GM12878 (cell line): Measurements from ENCODE around the gene PDGFC. TPM values are rescaled to one million over a fixed set of nuclear protein-coding genes. Genes with fewer than 3 reads are reported as not detected.

Experiments used
- ATAC-seq: fragments of 200-7000 bp; cut with Tn5 transposase; 3 replicates; pipeline ENCODE4 v1.9.1; 2020; ENCODE audit warnings: mild to moderate bottlenecking, moderate library complexity
- BruUV-seq: library from RNA; stranded (reverse); fragments of 400-500 nt; replicated peaks from 2 replicates; lab custom pipeline; 2021; lab: Mats Ljungman, UMichigan
- CTCF ChIA-PET: fragments of 300-600 bp; sonication (Branson Sonifier 250); formaldehyde crosslinking; extraction: SDS; loops from one replicate; lab custom pipeline; 2021; ENCODE audit warnings: inconsistent platforms; lab: Yijun Ruan, JAX
- POLR2A ChIA-PET: fragments of 350-600 bp; formaldehyde crosslinking; extraction: SDS; loops from one replicate; lab custom pipeline; 2021; ENCODE audit warnings: inconsistent platforms; lab: Charles Lee
- RAD21 ChIA-PET: fragments of 300-600 bp; sonication (Branson Sonifier 250); formaldehyde crosslinking; loops from one replicate; lab custom pipeline; 2023; ENCODE audit warnings: antibody characterized with exemption; ENCODE audit not compliant: unreplicated experiment; lab: Charles Lee
- SMC1A ChIA-PET: fragments of 300-600 bp; sonication (Branson Sonifier 250); formaldehyde crosslinking; loops from one replicate; lab custom pipeline; 2023; ENCODE audit not compliant: unreplicated experiment, uncharacterized antibody; lab: Charles Lee
- DNase-seq: peaks from one replicate; pipeline ENCODE4 v3.0.0-alpha.2; 2011; ENCODE audit warnings: low read depth, low spot score
- FAIRE-seq: peaks from 3 replicates; lab custom pipeline; 2011; peaks lifted over from hg19 to GRCh38; lab: Jason Lieb, UNC
- H2AFZ ChIP-seq: 2 replicates; pipeline ENCODE4 v1.6.0; 2011; ENCODE audit warnings: low read depth, low read length, control low read depth; ENCODE audit not compliant: control insufficient read depth
- H3K27ac ChIP-seq: 2 replicates; pipeline ENCODE4 v1.5.1; 2011; ENCODE audit warnings: control low read depth; ENCODE audit not compliant: control insufficient read depth, insufficient read depth
- H3K27me3 ChIP-seq, 2 experiments: replicated peaks in 1 of 2; 2 replicates each; pipeline versions ENCODE4 v1.6.0 to v1.6.1; 2011; ENCODE audit warnings: low read length in 1 of 2; ENCODE audit not compliant: control insufficient read depth in 2 of 2, insufficient read depth in 2 of 2
- H3K36me3 ChIP-seq, 2 experiments: 2 replicates each; pipeline ENCODE4 v1.5.1; 2011; ENCODE audit warnings: low read length in 1 of 2; ENCODE audit not compliant: control insufficient read depth in 2 of 2, insufficient read depth in 2 of 2
- H3K4me1 ChIP-seq: 2 replicates; pipeline ENCODE4 v1.6.1; 2011; ENCODE audit warnings: mild to moderate bottlenecking, low read length, moderate library complexity, mixed read lengths; ENCODE audit not compliant: control insufficient read depth, insufficient read depth
- H3K4me2 ChIP-seq: 2 replicates; pipeline ENCODE4 v1.6.0; 2011; ENCODE audit warnings: control low read depth; ENCODE audit not compliant: control insufficient read depth, insufficient read depth
- H3K4me3 ChIP-seq: fragments of 200-600 bp; sonication (generic); 2 replicates; pipeline ENCODE4 v1.5.1; 2016
- H3K79me2 ChIP-seq: 2 replicates; pipeline ENCODE4 v1.6.0; 2011; ENCODE audit warnings: low read length; ENCODE audit not compliant: control insufficient read depth, insufficient read depth
- H3K9ac ChIP-seq: 2 replicates; pipeline ENCODE4 v1.8.0; 2011; ENCODE audit warnings: low read length, control low read depth, mixed read lengths; ENCODE audit not compliant: control insufficient read depth, insufficient read depth
- H3K9me3 ChIP-seq: replicated peaks from 3 replicates; pipeline ENCODE4 v1.5.1; 2011; ENCODE audit warnings: mild to moderate bottlenecking, low read length; ENCODE audit not compliant: control insufficient read depth, insufficient read depth
- H4K20me1 ChIP-seq: 2 replicates; pipeline ENCODE4 v1.6.0; 2011; ENCODE audit not compliant: control insufficient read depth, insufficient read depth
- BHLHE40 ChIP-seq, 2 experiments: fragments of 450-650 bp in 1 of 2; IDR thresholded peaks; 2 replicates each; pipeline ENCODE4 v1.6.1; 2011 to 2017; ENCODE audit warnings: low read depth in 2 of 2, borderline replicate concordance in 1 of 2, improper control_type of control experiment in 1 of 2, low read length in 1 of 2, mild to moderate bottlenecking in 1 of 2
- CREM ChIP-seq: IDR thresholded peaks from 2 replicates; pipeline ENCODE4 v1.6.1; 2014; ENCODE audit warnings: antibody characterized with exemption, low read depth
- CTCF ChIP-seq, 3 experiments: IDR thresholded peaks in 2 of 3; conservative IDR thresholded peaks in 1 of 3; 2 replicates each; pipeline ENCODE4 v1.5.1; 2011; ENCODE audit warnings: low read depth in 3 of 3, low read length in 3 of 3, mild to moderate bottlenecking in 3 of 3, control low read depth in 2 of 3, moderate library complexity in 2 of 3, inconsistent platforms in 1 of 3, mixed read lengths in 1 of 3; ENCODE audit not compliant: control insufficient read depth in 2 of 3, insufficient read depth in 1 of 3; ENCODE audit errors: extremely low read depth in 1 of 3
- HDGF ChIP-seq: fragments of 450-650 bp; IDR thresholded peaks from 2 replicates; pipeline ENCODE4 v1.6.1; 2016; ENCODE audit warnings: antibody characterized with exemption
- KLF5 ChIP-seq: fragments of 450-650 bp; IDR thresholded peaks from 2 replicates; pipeline ENCODE4 v1.6.1; 2014; ENCODE audit warnings: mild to moderate bottlenecking; ENCODE audit not compliant: partially characterized antibody
- NFIC ChIP-seq: IDR thresholded peaks from 2 replicates; pipeline ENCODE4 v1.6.1; 2012; ENCODE audit warnings: low read depth, mild to moderate bottlenecking, inconsistent platforms, low read length, moderate library complexity
- RAD51 ChIP-seq: fragments of 450-650 bp; IDR thresholded peaks from 2 replicates; pipeline ENCODE4 v1.6.1; 2016; ENCODE audit warnings: moderate library complexity, mild to moderate bottlenecking, inconsistent platforms
- SMAD1 ChIP-seq: fragments of 450-650 bp; IDR thresholded peaks from 2 replicates; pipeline ENCODE4 v1.6.1; 2018; ENCODE audit warnings: mild to moderate bottlenecking, low read depth; ENCODE audit not compliant: partially characterized antibody
- ZNF592 ChIP-seq: fragments of 450-650 bp; IDR thresholded peaks from 2 replicates; pipeline ENCODE4 v1.6.1; 2017; ENCODE audit warnings: mild to moderate bottlenecking, moderate library complexity
- WGBS: methylation state at CpG from one replicate; pipeline ENCODE4 v1.1.6; 2016; ENCODE audit warnings: low lambda C conversion rate; ENCODE audit not compliant: insufficient replicate concordance, insufficient coverage; ENCODE audit errors: missing lambda C conversion rate; 5-methylcytosine and 5-hydroxymethylcytosine counted together
- in situ Hi-C: fragments of 300-500 bp; cut with MboI; formaldehyde crosslinking; loops from 9 replicates; pipeline ENCODE4 v1.14.3; 2018; ENCODE audit warnings: mixed read lengths
- intact Hi-C: fragments of 100-400 bp; cut with micrococcal nuclease; formaldehyde crosslinking; loops from one replicate; pipeline ENCODE4 v1.14.2; 2022; ENCODE audit not compliant: unreplicated experiment
- polyA plus RNA-seq, 11 experiments: library from polyadenylated mRNA; depleted of rRNA in 4 of 11; unstranded in 6 of 11; stranded (reverse) in 5 of 11; fragments of >200 nt; fragmentation: Nextera tagmentation in 4 of 11; fragmentation: Illumina TruSeq in 1 of 11; extraction: Ambion mirVana in 4 of 11; extraction: Trizol in 1 of 11; gene quantifications; 1 replicate in 1 of 11; 2 replicates in 10 of 11; pipeline versions ENCODE4 v1.2.1 to v1.2.3, GENCODE V29; 2011 to 2016; ENCODE audit warnings: inconsistent platforms in 2 of 11, missing spikeins in 2 of 11, low read depth in 1 of 11
- total RNA-seq, 4 experiments: library from RNA; depleted of rRNA in 3 of 4; stranded (reverse); fragments of >200 nt in 3 of 4; fragmentation: Illumina TruSeq in 1 of 4; extraction: Trizol in 1 of 4; gene quantifications; 2 replicates each; pipeline versions ENCODE4 v1.2.1 to v1.2.3, GENCODE V29; 2013 to 2021

Gene PDGFC
- total and polyA plus RNA-seq, 10 of the 15 experiments (the other 5 are each of a cell fraction or from before 2014, with no cell fraction given) = 0.02 to 0.18 TPM; not detected in 8

- Histone ChIP-seq H3K4me2 (no peak overlapping the region), H3K9ac (no peak overlapping the region), H3K9me3 (no peaks in the 10 kb centered on the region), H3K27me3 (no peaks in the 10 kb centered on the region), H3K4me3 (no peak overlapping the region)
- 0% methylated on average over 3 of the region's 3 CpGs for WGBS
- DNase-seq = no peak
- TF ChIP-seq CTCF (IDR thresholded peaks at IDR 0.05 in 2 of 3, conservative IDR thresholded peaks at IDR 0.05 in 1 of 3; ENCODE audit: control insufficient read depth in 2 of 3, extremely low read depth in 1 of 3, insufficient read depth in 1 of 3, low read depth in 3 of 3, low read length in 3 of 3) = no peak
- no peak for TF ChIP-seq KLF5
- no peak for TF ChIP-seq HDGF
- TF ChIP-seq CREM = no peak
- TF ChIP-seq, all 136 proteins: peak for 0
- no peaks in the 10 kb centered on the region for H3K4me1 ChIP-seq
- ChIA-PET CTCF (interaction anchor here (0.7 kb wide), 1 partner anchor 999 kb away, joined by 4 read pairs; no protein-coding TSS in a partner anchor), SMC1A (interaction anchor here (0.8 to 1.0 kb wide), 2 partner anchors 14 to 122 kb away, joined by 3 to 4 read pairs; no protein-coding TSS in a partner anchor), RAD21 (no interaction called here), POLR2A (no interaction called here)
- no TSS peak for BruUV-seq
- H3K79me2 ChIP-seq = no peaks in the 10 kb centered on the region
- H3K27ac ChIP-seq = no peak overlapping the region
- FAIRE-seq = no peak
- ATAC-seq = no peak
- no peaks in the 10 kb centered on the region for H3K36me3 ChIP-seq
- H4K20me1 ChIP-seq = no peaks in the 10 kb centered on the region
- intact Hi-C loops (no loop called here), in situ Hi-C loops (no loop called here)
- no peak overlapping the region for H2AFZ ChIP-seq
Observed at GRCh38 chr4:156873799-156874198, 97.8 kb downstream of the PDGFC start.

GRCh38 chr4:156870861-156871260, 100.7 kb downstream of the PDGFC start:
- ChIA-PET SMC1A (no interaction called here), CTCF (no interaction called here), RAD21 (no interaction called here), POLR2A (no interaction called here)
- FAIRE-seq = no peak
- no peaks in the 10 kb centered on the region for H3K9me3 ChIP-seq
- H3K4me1 ChIP-seq = no peaks in the 10 kb centered on the region
- H3K27me3 ChIP-seq = no peaks in the 10 kb centered on the region
- no peak for TF ChIP-seq BHLHE40 (IDR thresholded peaks at IDR 0.05; ENCODE audit: borderline replicate concordance in 1 of 2, low read depth in 2 of 2, low read length in 1 of 2)
- TF ChIP-seq NFIC = no peak
- TF ChIP-seq RAD51 = no peak
- TF ChIP-seq ZNF592 = no peak
- TF ChIP-seq SMAD1 = no peak
- no peak overlapping the region for H2AFZ ChIP-seq
- H3K4me2 ChIP-seq = no peak overlapping the region
- WGBS = 36% methylated on average over 3 of the region's 3 CpGs
- in situ Hi-C loops (no loop called here), intact Hi-C loops (no loop called here)
- H4K20me1 ChIP-seq = no peaks in the 10 kb centered on the region
- no peak for DNase-seq
- no peaks in the 10 kb centered on the region for H3K79me2 ChIP-seq
- H3K36me3 ChIP-seq = no peaks in the 10 kb centered on the region
- BruUV-seq = no TSS peak
- H3K4me3 ChIP-seq = no peak overlapping the region
- H3K27ac ChIP-seq = no peak overlapping the region
- no peak for ATAC-seq
- H3K9ac ChIP-seq = no peak overlapping the region
